ENCODE results near the gene SEPTIN5. TPM values are rescaled to one million over a fixed set of nuclear protein-coding genes. Genes with fewer than 3 reads are reported as not detected.

The SEPTIN5 gene
- total RNA-seq, 1 donor from 2014 or later = 7.3 TPM

DNA sequence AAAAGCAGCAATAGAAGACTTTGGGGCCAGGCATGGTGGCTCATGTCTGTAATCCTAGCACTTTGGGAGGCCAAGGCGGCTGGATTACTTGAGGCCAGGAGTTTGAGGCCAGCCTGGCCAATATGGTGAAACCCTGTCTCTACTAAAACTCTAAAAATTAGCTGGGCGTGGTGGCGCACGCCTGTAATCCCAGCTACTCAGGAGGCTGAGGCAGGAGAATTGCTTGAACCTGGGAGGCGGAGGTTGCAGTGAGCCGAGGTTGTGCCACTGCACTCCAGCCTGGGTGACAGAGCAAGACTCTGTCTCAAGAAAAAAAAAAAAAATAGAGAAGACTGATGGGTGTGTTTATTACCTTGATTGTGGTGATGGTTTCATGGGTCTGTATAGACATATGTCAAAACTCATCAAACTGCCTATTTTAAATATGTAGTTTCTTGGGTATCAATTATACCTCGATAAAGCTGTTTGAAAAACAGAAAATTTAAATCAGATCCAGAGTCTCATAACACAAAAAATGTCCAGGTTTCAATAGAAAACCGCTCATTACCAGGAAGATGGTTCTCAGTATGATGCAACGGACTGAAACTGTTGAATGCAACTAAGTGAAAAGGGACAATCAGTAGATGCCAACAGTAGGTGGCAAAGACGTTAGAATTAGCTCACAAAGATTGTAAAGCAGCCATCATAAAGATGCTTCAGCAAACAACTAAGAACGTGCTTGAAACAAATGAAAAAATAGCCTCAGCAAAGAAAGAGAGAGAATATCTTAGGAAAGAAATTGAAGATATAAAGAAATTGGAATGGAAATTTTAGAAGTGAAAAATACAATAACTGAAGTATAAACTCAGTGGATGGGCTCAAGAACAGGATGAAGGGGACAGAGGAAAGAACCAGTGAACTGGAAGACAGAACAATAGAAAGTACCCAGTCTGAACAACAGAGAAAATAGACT, 33.1 kb upstream of the SEPTIN5 start:
- Mint-ChIP-seq H3K36me3 (ENCODE audit: low read depth, unreplicated experiment) (peaks cover 1% of the 10 kb centered on the region), H3K4me1 (ENCODE audit: low read depth, unreplicated experiment) (no peaks in the 10 kb centered on the region), H3K4me3 (ENCODE audit: unreplicated experiment) (no peak overlapping the region), H3K27ac (ENCODE audit: unreplicated experiment) (no peak overlapping the region), H3K9me3 (ENCODE audit: unreplicated experiment) (no peaks in the 10 kb centered on the region), H3K27me3 (ENCODE audit: low read depth, unreplicated experiment) (peaks cover 7% of the 10 kb centered on the region)
- H3K36me3 ChIP-seq (ENCODE audit: insufficient read depth, low read length) = no peaks in the 10 kb centered on the region
- H3K9me3 ChIP-seq (ENCODE audit: insufficient read depth, low read depth, low read length) = no peaks in the 10 kb centered on the region
- H4K20me1 ChIP-seq (ENCODE audit: insufficient read depth, low read length) = no peaks in the 10 kb centered on the region
- no peak for TF ChIP-seq EZH2 (IDR thresholded peaks at IDR 0.05; ENCODE audit: insufficient read depth, low read length)
- TF ChIP-seq, protein P1, sequence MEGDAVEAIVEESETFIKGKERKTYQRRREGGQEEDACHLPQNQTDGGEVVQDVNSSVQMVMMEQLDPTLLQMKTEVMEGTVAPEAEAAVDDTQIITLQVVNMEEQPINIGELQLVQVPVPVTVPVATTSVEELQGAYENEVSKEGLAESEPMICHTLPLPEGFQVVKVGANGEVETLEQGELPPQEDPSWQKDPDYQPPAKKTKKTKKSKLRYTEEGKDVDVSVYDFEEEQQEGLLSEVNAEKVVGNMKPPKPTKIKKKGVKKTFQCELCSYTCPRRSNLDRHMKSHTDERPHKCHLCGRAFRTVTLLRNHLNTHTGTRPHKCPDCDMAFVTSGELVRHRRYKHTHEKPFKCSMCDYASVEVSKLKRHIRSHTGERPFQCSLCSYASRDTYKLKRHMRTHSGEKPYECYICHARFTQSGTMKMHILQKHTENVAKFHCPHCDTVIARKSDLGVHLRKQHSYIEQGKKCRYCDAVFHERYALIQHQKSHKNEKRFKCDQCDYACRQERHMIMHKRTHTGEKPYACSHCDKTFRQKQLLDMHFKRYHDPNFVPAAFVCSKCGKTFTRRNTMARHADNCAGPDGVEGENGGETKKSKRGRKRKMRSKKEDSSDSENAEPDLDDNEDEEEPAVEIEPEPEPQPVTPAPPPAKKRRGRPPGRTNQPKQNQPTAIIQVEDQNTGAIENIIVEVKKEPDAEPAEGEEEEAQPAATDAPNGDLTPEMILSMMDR (IDR thresholded peaks at IDR 0.05; ENCODE audit: insufficient read depth, low read depth, low read length) = no peak
- DNase-seq (ENCODE audit: low read depth) (no peak), FAIRE-seq (no peak)
- H3K79me2 ChIP-seq (ENCODE audit: insufficient read depth, low read length) = no peaks in the 10 kb centered on the region
- peaks cover 9% of the 10 kb centered on the region for H3K27me3 ChIP-seq (ENCODE audit: insufficient read depth, low read length)
- no peak overlapping the region for H3K4me3 ChIP-seq (ENCODE audit: insufficient read depth, low read depth, low read length)
- no peaks in the 10 kb centered on the region for H3K4me1 ChIP-seq (ENCODE audit: insufficient read depth, low read length)
- no peak overlapping the region for H3K9ac ChIP-seq (ENCODE audit: low read length)
- no peak overlapping the region for H2AFZ ChIP-seq (ENCODE audit: low read depth, low read length)
- H3K27ac ChIP-seq (ENCODE audit: low read depth, low read length) = no peak overlapping the region
- no peak overlapping the region for H3K4me2 ChIP-seq (ENCODE audit: low read length)

DNA sequence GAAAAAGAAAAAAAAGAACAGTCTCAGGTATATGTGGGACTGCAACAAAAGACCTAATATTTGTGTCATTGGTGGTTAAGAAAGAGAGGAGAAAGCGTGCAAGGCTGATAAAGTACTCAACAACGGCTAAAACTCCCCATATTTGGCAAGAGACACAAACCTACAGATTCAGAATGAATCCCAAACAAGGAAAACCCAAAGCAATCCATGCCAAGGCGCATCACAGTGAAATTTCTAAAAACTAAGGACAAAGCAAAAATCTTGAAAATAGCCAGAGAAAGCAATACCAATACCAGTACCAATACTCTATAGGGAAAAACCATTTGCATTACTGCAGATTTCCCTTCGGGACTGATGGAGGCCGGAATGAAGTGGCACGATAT, 32.4 kb upstream of the SEPTIN5 start:
- FAIRE-seq = no peak

More for the DNA sequence above, 32.4 kb upstream of the SEPTIN5 start:
- Mint-ChIP-seq H3K27me3 (ENCODE audit: low read depth, unreplicated experiment) (peaks cover 12% of the 10 kb centered on the region), H3K4me1 (ENCODE audit: low read depth, unreplicated experiment) (no peaks in the 10 kb centered on the region), H3K36me3 (ENCODE audit: low read depth, unreplicated experiment) (peaks cover 1% of the 10 kb centered on the region), H3K27ac (ENCODE audit: unreplicated experiment) (no peak overlapping the region), H3K4me3 (ENCODE audit: unreplicated experiment) (no peak overlapping the region), H3K9me3 (ENCODE audit: unreplicated experiment) (no peaks in the 10 kb centered on the region)
- Histone ChIP-seq H3K4me3 (ENCODE audit: insufficient read depth, low read depth, low read length) (no peak overlapping the region), H3K9me3 (ENCODE audit: insufficient read depth, low read depth, low read length) (no peaks in the 10 kb centered on the region), H3K36me3 (ENCODE audit: insufficient read depth, low read length) (no peaks in the 10 kb centered on the region), H2AFZ (ENCODE audit: low read depth, low read length) (no peak overlapping the region), H3K4me1 (ENCODE audit: insufficient read depth, low read length) (no peaks in the 10 kb centered on the region), H3K9ac (ENCODE audit: low read length) (no peak overlapping the region), H3K4me2 (ENCODE audit: low read length) (no peak overlapping the region), H3K27me3 (ENCODE audit: insufficient read depth, low read length) (peaks cover 10% of the 10 kb centered on the region), H3K27ac (ENCODE audit: low read depth, low read length) (no peak overlapping the region), H4K20me1 (ENCODE audit: insufficient read depth, low read length) (no peaks in the 10 kb centered on the region), H3K79me2 (ENCODE audit: insufficient read depth, low read length) (no peaks in the 10 kb centered on the region)
- DNase-seq (ENCODE audit: low read depth) = no peak
- TF ChIP-seq, protein P1 (IDR thresholded peaks at IDR 0.05; ENCODE audit: insufficient read depth, low read depth, low read length) = no peak

Data from astrocyte (in vitro differentiated cells and primary cell).